SU-DHL-6 (cell line): ENCODE measurements around the gene PACS1.
"Not testable (repeated sequence)": the region's sequence is repeated elsewhere in the genome, so short reads cannot be mapped to it uniquely, and the experiment has no call there.

Source experiments
- H2AFZ ChIP-seq: fragments of 200-600 bp; sonication (generic); 2 replicates; pipeline ENCODE4 v1.6.1; 2014; ENCODE audit warnings: low read depth, mild to moderate bottlenecking, moderate library complexity, mixed read lengths, antibody characterized with exemption, low read length; ENCODE audit not compliant: severe bottlenecking
- H3F3A ChIP-seq: fragments of 200-600 bp; shearing (Covaris generic); 2 replicates; pipeline ENCODE4 v1.6.0; 2016; ENCODE audit warnings: antibody characterized with exemption, mild to moderate bottlenecking; ENCODE audit not compliant: insufficient read depth
- H3K27ac ChIP-seq: fragments of 200-600 bp; sonication (generic); 2 replicates; pipeline ENCODE4 v1.5.1; 2016; ENCODE audit warnings: low read depth, mild to moderate bottlenecking, low read length, moderate library complexity, mixed read lengths
- H3K27me3 ChIP-seq: fragments of 200-600 bp; sonication (generic), shearing (Covaris generic); 2 replicates; pipeline ENCODE4 v1.6.0; 2014; ENCODE audit warnings: mild to moderate bottlenecking, low read length
- H3K36me3 ChIP-seq: fragments of 200-600 bp; sonication (generic); 2 replicates; pipeline ENCODE4 v1.6.1; 2014; ENCODE audit warnings: mild to moderate bottlenecking, low read length, mixed read lengths
- H3K4me2 ChIP-seq: fragments of 300-600, 200-600 bp; shearing (Covaris generic), sonication (generic); 2 replicates; pipeline ENCODE4 v1.6.0; 2014; ENCODE audit warnings: low read length, low read depth, mild to moderate bottlenecking; ENCODE audit not compliant: poor library complexity, severe bottlenecking
- H3K4me3 ChIP-seq: fragments of 200-600 bp; sonication (generic); 2 replicates; pipeline ENCODE4 v1.5.1; 2014; ENCODE audit warnings: antibody characterized with exemption, low read length, mild to moderate bottlenecking, mixed read lengths; ENCODE audit not compliant: insufficient read depth, poor library complexity, severe bottlenecking
- H3K79me2 ChIP-seq: fragments of 200-600 bp; sonication (generic); 2 replicates; pipeline ENCODE4 v1.6.1; 2014; ENCODE audit warnings: mild to moderate bottlenecking, low read length, moderate library complexity; ENCODE audit not compliant: insufficient read depth
- H3K9ac ChIP-seq: fragments of 200-600 bp; sonication (generic); 2 replicates; pipeline ENCODE4 v1.7.0; 2014; ENCODE audit warnings: mild to moderate bottlenecking, low read length
- H3K9me2 ChIP-seq: fragments of 200-600 bp; sonication (generic); replicated peaks from 2 replicates; pipeline ENCODE4 v1.6.1; 2014; ENCODE audit warnings: low read length; ENCODE audit not compliant: insufficient read depth
- H3K9me3 ChIP-seq: fragments of 200-600 bp; sonication (generic); 2 replicates; pipeline ENCODE4 v1.6.1; 2014; ENCODE audit warnings: low read length, mixed read lengths; ENCODE audit not compliant: insufficient read depth
- H4K20me1 ChIP-seq: fragments of 200-600 bp; sonication (generic); 2 replicates; pipeline ENCODE4 v1.6.1; 2014; ENCODE audit warnings: low read depth, mild to moderate bottlenecking, antibody characterized with exemption, low read length, moderate library complexity, mixed read lengths
- EZH2phosphoT487 ChIP-seq: fragments of 200-600 bp; sonication (generic), shearing (Covaris generic); conservative IDR thresholded peaks from 2 replicates; pipeline ENCODE4 v1.6.1; 2018; ENCODE audit warnings: mild to moderate bottlenecking, antibody characterized with exemption, low read length, moderate library complexity, mixed read lengths
- TF ChIP-seq, protein P1 (sequence below): fragments of 200-600 bp; sonication (generic); IDR thresholded peaks from one replicate; pipeline ENCODE4 v1.5.1; 2017; ENCODE audit warnings: antibody characterized with exemption, mild to moderate bottlenecking, low read length, moderate library complexity; ENCODE audit not compliant: insufficient read depth, poor library complexity, severe bottlenecking

The PACS1 gene

GRCh38 chr11:66247801-66248200, 177.7 kb downstream of the PACS1 start:
- Histone ChIP-seq H3K9me2 (no peaks in the 10 kb centered on the region), H3K9ac (no peak overlapping the region), H3F3A (no peaks in the 10 kb centered on the region), H3K79me2 (no peaks in the 10 kb centered on the region), H3K36me3 (no peaks in the 10 kb centered on the region), H3K4me2 (no peak overlapping the region), H3K4me3 (no peak overlapping the region), H2AFZ (no peak overlapping the region), H4K20me1 (no peaks in the 10 kb centered on the region), H3K27ac (no peak overlapping the region), H3K27me3 (no peaks in the 10 kb centered on the region), H3K9me3 (no peaks in the 10 kb centered on the region)
- TF ChIP-seq, protein P1, sequence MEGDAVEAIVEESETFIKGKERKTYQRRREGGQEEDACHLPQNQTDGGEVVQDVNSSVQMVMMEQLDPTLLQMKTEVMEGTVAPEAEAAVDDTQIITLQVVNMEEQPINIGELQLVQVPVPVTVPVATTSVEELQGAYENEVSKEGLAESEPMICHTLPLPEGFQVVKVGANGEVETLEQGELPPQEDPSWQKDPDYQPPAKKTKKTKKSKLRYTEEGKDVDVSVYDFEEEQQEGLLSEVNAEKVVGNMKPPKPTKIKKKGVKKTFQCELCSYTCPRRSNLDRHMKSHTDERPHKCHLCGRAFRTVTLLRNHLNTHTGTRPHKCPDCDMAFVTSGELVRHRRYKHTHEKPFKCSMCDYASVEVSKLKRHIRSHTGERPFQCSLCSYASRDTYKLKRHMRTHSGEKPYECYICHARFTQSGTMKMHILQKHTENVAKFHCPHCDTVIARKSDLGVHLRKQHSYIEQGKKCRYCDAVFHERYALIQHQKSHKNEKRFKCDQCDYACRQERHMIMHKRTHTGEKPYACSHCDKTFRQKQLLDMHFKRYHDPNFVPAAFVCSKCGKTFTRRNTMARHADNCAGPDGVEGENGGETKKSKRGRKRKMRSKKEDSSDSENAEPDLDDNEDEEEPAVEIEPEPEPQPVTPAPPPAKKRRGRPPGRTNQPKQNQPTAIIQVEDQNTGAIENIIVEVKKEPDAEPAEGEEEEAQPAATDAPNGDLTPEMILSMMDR = no peak
- TF ChIP-seq EZH2phosphoT487 = no peak

- H3K9me2 ChIP-seq = no peaks in the 10 kb centered on the region
- TF ChIP-seq, protein P1 = no peak
- TF ChIP-seq EZH2phosphoT487 = no peak
- H3K4me2 ChIP-seq = no peak overlapping the region
Measured at GRCh38 chr11:66248903-66249302, 178.8 kb downstream of the PACS1 start.

DNA sequence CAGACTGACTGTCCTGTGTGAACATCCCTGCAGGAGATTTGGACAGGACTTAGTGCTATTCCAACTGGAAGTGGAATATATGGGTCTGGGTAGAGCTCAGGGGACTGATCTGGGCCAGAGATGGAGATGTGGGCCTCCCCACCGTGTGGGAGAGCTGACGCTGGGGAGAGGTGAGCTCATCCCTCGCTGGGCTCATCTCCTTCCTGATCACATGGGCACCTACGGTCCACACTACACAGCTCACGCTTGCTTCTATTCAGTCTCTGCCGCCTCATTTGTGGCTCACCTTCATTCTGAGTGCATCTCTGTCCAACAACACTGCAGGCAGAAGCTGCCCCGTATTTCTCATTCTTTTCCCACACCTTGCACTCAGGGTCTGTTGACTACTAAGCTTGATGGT, 181.7 kb downstream of the PACS1 start:
- no peak overlapping the region for H3K4me2 ChIP-seq
- H3F3A ChIP-seq = no peaks in the 10 kb centered on the region
- no peaks in the 10 kb centered on the region for H3K79me2 ChIP-seq
- H3K9ac ChIP-seq = no peak overlapping the region
- no peaks in the 10 kb centered on the region for H3K9me3 ChIP-seq
- H3K4me3 ChIP-seq = no peak overlapping the region
- H3K9me2 ChIP-seq = no peaks in the 10 kb centered on the region
- no peaks in the 10 kb centered on the region for H3K36me3 ChIP-seq
- H2AFZ ChIP-seq = no peak overlapping the region
- H3K27ac ChIP-seq = no peak overlapping the region
- TF ChIP-seq, protein P1 = no peak
- TF ChIP-seq EZH2phosphoT487 = no peak
- no peaks in the 10 kb centered on the region for H4K20me1 ChIP-seq
- H3K27me3 ChIP-seq = no peaks in the 10 kb centered on the region

More at GRCh38 chr11:66248903-66249302, 178.8 kb downstream of the PACS1 start:
- no peaks in the 10 kb centered on the region for H3K79me2 ChIP-seq
- no peaks in the 10 kb centered on the region for H3K9me3 ChIP-seq
- H3F3A ChIP-seq = no peaks in the 10 kb centered on the region
- H3K36me3 ChIP-seq = no peaks in the 10 kb centered on the region
- H3K4me3 ChIP-seq = no peak overlapping the region
- no peaks in the 10 kb centered on the region for H3K27me3 ChIP-seq
- H2AFZ ChIP-seq = no peak overlapping the region
- no peak overlapping the region for H3K27ac ChIP-seq
- no peak overlapping the region for H3K9ac ChIP-seq
- H4K20me1 ChIP-seq = no peaks in the 10 kb centered on the region

GRCh38 chr11:66253081-66253480, 183.0 kb downstream of the PACS1 start:
- H3K4me3 ChIP-seq, H2AFZ ChIP-seq, H3K9me2 ChIP-seq, H3K79me2 ChIP-seq, H3K27ac ChIP-seq, H3K27me3 ChIP-seq, H3K4me2 ChIP-seq, H3K9me3 ChIP-seq, H4K20me1 ChIP-seq, H3K9ac ChIP-seq, H3K36me3 ChIP-seq, H3F3A ChIP-seq: not testable (repeated sequence)
